Uterus (tissue), 4 donors: ENCODE results near the gene MARCKSL1. TPM values are rescaled to one million over a fixed set of nuclear protein-coding genes. Genes with fewer than 3 reads are reported as not detected.

Experiments
- DNase-seq, 2 donors: peaks; one replicate each; pipeline ENCODE4 v3.0.0-alpha.2; 2019 to 2020
- H3K27ac ChIP-seq, 2 donors: fragments of 200-600 bp; sonication (generic); 1 replicate in 1 of 2; 2 replicates in 1 of 2; pipeline ENCODE4 v1.5.1; 2016 to 2018
- H3K27me3 ChIP-seq, 2 donors: fragments of 200-600 bp; sonication (generic); one replicate each; pipeline ENCODE4 v1.5.1; 2018 to 2019; ENCODE audit warnings: control low read depth in 1 of 2
- H3K36me3 ChIP-seq, 2 donors: fragments of 200-600 bp; sonication (generic); one replicate each; pipeline ENCODE4 v1.5.1; 2019; ENCODE audit warnings: control low read depth in 1 of 2
- H3K4me1 ChIP-seq, 2 donors: fragments of 200-600 bp; sonication (generic); one replicate each; pipeline ENCODE4 v1.5.1; 2018 to 2019; ENCODE audit warnings: control low read depth in 1 of 2
- H3K4me3 ChIP-seq, 2 donors: fragments of 200-600 bp; sonication (generic); 1 replicate in 1 of 2; 2 replicates in 1 of 2; pipeline ENCODE4 v1.5.1; 2018 to 2019; ENCODE audit warnings: mild to moderate bottlenecking in 1 of 2
- H3K9me3 ChIP-seq, 2 donors: fragments of 200-600 bp; sonication (generic); one replicate each; pipeline ENCODE4 v1.5.1; 2019; ENCODE audit warnings: control low read depth in 1 of 2
- POLR2A ChIP-seq, 2 donors: fragments of 450-650 bp; IDR thresholded peaks; one replicate each; pipeline ENCODE4 v1.6.1; 2016; ENCODE audit warnings: antibody characterized with exemption in 2 of 2, mild to moderate bottlenecking in 1 of 2, moderate library complexity in 1 of 2
- intact Hi-C: fragments of 100-400 bp; cut with DNase I; formaldehyde crosslinking; loops from one replicate; pipeline ENCODE4 v1.15.1; 2023; ENCODE audit warnings: low total_unique reads
- total RNA-seq, 4 donors: library from RNA; depleted of rRNA in 3 of 4; stranded (reverse); fragments of >200 nt in 3 of 4; gene quantifications; one replicate each; pipeline versions ENCODE4 v1.1.0 to v1.2.4, GENCODE V29; 2014 to 2023
- TF ChIP-seq, protein P1 (sequence below), 4 experiments: fragments of 200-600 bp in 2 of 4; fragments of 450-650 bp in 2 of 4; sonication (generic) in 2 of 4; IDR thresholded peaks; one replicate each; pipeline ENCODE4 v1.5.1; 2016 to 2019; ENCODE audit warnings: antibody characterized with exemption in 4 of 4, mild to moderate bottlenecking in 2 of 4, moderate library complexity in 1 of 4
- donor health status: DM: yes; HTN: yes; CAD: no.

MARCKSL1 gene
- total RNA-seq, 4 donors from 2014 or later, result 14.7 to 93.3 (median 53.0) TPM

- DNase-seq, result no peak
- no peaks in the 10 kb centered on the region for H3K27me3 ChIP-seq
- no peak overlapping the region for H3K4me3 ChIP-seq
- TF ChIP-seq POLR2A (IDR thresholded peaks at IDR 0.05), result no peak
- TF ChIP-seq, protein P1, sequence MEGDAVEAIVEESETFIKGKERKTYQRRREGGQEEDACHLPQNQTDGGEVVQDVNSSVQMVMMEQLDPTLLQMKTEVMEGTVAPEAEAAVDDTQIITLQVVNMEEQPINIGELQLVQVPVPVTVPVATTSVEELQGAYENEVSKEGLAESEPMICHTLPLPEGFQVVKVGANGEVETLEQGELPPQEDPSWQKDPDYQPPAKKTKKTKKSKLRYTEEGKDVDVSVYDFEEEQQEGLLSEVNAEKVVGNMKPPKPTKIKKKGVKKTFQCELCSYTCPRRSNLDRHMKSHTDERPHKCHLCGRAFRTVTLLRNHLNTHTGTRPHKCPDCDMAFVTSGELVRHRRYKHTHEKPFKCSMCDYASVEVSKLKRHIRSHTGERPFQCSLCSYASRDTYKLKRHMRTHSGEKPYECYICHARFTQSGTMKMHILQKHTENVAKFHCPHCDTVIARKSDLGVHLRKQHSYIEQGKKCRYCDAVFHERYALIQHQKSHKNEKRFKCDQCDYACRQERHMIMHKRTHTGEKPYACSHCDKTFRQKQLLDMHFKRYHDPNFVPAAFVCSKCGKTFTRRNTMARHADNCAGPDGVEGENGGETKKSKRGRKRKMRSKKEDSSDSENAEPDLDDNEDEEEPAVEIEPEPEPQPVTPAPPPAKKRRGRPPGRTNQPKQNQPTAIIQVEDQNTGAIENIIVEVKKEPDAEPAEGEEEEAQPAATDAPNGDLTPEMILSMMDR (IDR thresholded peaks at IDR 0.05), result no peak
- no peaks in the 10 kb centered on the region for H3K9me3 ChIP-seq
- no peaks in the 10 kb centered on the region for H3K4me1 ChIP-seq
- H3K36me3 ChIP-seq, result no peaks in the 10 kb centered on the region
- intact Hi-C loops, result no loop called here
- no peak overlapping the region for H3K27ac ChIP-seq
Observed at GRCh38 chr1:32373996-32374592, 38.1 kb upstream of the MARCKSL1 start.

DNA sequence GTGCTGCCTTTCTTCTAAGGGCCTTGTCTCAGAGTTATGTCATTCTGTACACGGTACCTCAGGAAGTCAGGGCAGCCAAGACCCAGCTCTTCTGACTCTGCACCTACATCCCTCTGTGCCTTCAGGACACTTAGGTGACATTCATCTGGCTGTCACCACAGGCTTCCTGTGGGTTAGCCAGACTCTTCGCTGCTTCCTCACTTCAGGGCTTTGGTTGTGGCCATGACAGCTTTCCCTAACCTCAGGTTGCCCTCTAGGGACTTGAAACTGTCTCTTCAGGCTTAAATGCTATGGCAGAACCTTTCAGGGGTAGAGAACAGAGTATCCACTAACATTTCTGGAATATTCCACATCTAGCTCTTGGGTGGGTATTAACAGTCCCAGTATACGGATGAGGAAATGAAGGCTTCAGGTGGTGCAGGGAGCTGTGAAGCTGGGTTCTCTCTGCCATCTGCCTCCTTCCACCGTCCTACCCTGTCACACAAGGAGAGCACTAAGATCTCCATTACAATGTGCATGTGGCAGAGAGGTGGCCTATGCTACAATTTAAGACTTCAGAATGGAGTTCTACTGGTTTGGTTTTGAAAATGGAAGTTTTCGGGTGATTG lies 36.2 kb upstream of the MARCKSL1 start:
- H3K9me3 ChIP-seq, result no peaks in the 10 kb centered on the region
- no peaks in the 10 kb centered on the region for H3K4me1 ChIP-seq
- TF ChIP-seq POLR2A (IDR thresholded peaks at IDR 0.05), result no peak
- TF ChIP-seq, protein P1 (IDR thresholded peaks at IDR 0.05), result no peak
- H3K4me3 ChIP-seq, result no peak overlapping the region
- no peak overlapping the region for H3K27ac ChIP-seq
- intact Hi-C loops, result no loop called here
- no peak for DNase-seq
- H3K36me3 ChIP-seq, result no peaks in the 10 kb centered on the region
- H3K27me3 ChIP-seq, result no peaks in the 10 kb centered on the region

DNA sequence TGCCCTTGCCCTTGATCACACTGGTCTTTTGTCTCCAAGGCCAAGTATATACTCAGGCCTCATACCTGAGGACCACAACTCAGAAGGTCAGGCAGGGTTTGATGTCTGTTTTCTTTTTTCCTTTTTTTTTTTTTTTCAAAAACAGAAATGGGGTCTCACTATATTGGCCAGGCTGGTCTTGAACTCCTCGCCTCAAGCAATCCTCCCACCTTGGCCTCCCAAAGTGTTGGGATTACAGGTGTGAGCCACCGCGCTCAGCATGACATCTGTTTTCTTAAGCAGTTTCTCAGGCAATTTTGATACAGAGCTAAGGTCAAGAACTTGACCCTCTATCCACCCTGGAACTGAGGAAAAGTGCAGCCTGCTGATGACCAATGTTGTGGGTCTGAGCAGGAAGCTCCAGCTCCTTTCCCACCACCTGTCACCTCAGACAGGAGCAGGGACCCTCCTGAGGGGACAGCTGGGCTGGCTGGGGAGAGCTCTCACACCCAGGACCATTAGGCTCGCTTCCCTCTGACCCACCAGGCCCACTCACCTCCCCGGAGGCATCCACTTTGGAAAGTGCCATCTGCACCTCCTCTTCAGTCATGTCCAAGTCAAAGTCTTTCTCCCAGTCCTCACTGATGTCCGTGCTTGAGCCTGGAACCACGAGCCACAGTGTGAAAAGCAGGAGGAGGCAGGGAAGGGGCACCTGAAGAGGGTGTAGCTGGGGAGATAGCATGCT lies 32.0 kb upstream of the MARCKSL1 start:
- Histone ChIP-seq H3K9me3 (no peaks in the 10 kb centered on the region), H3K36me3 (no peaks in the 10 kb centered on the region), H3K27me3 (no peaks in the 10 kb centered on the region), H3K4me1 (no peaks in the 10 kb centered on the region), H3K4me3 (no peak overlapping the region), H3K27ac (no peak overlapping the region)
- no peak for TF ChIP-seq POLR2A (IDR thresholded peaks at IDR 0.05)
- TF ChIP-seq, protein P1 (IDR thresholded peaks at IDR 0.05), result no peak
- no peak for DNase-seq
- intact Hi-C loops, result no loop called here

- peaks cover 0 to 16% of the 10 kb centered on the region in 2 donors for H3K4me1 ChIP-seq
- no peaks in the 10 kb centered on the region for H3K9me3 ChIP-seq
- H3K4me3 ChIP-seq, result no peak overlapping the region
- TF ChIP-seq, protein P1 (IDR thresholded peaks at IDR 0.05), result no peak
- no peak for TF ChIP-seq POLR2A (IDR thresholded peaks at IDR 0.05)
- intact Hi-C loops, result no loop called here
- no peaks in the 10 kb centered on the region for H3K27me3 ChIP-seq
- no peak overlapping the region for H3K27ac ChIP-seq
- no peaks in the 10 kb centered on the region for H3K36me3 ChIP-seq
- no peak for DNase-seq
Observed at GRCh38 chr1:32365445-32365844, 29.4 kb upstream of the MARCKSL1 start.

GRCh38 chr1:32364836-32365235 lies 28.8 kb upstream of the MARCKSL1 start:
- Histone ChIP-seq H3K27ac (no peak overlapping the region), H3K9me3 (no peaks in the 10 kb centered on the region), H3K36me3 (no peaks in the 10 kb centered on the region), H3K27me3 (no peaks in the 10 kb centered on the region), H3K4me1 (peaks cover 0 to 16% of the 10 kb centered on the region in 2 donors), H3K4me3 (no peak overlapping the region)
- intact Hi-C loops, result no loop called here
- TF ChIP-seq POLR2A (IDR thresholded peaks at IDR 0.05), result no peak
- TF ChIP-seq, protein P1 (IDR thresholded peaks at IDR 0.05), result no peak
- DNase-seq, result no peak
